ENCODE measurements around the gene CLEC2A. TPM values are rescaled to one million over a fixed set of nuclear protein-coding genes. Genes with fewer than 3 reads are reported as not detected.
"Not testable (repeated sequence)": the region's sequence is repeated elsewhere in the genome, so short reads cannot be mapped to it uniquely, and the experiment has no call there.

Gene CLEC2A
- total RNA-seq, 1 donor from 2014 or later: not detected

DNA sequence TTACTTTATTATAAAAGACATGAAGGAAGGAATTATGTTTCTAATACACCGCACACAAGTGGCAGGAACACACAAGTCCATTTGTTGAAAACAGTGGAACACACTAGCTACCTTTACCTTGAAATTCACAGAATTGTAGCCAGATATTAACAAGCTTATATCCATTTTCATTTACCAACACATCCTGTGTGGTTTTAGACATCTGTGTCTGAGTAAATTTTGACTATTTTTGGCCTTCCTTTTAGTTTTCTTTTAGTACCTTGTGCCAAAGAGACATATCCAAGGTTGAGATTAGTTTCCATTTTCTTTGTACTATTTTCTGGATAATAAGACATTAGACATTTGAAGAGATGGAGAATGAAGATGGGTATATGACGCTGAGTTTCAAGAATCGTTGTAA lies 50.9 kb downstream of the CLEC2A start, which contains the start of gene KLRF2:
TSS of gene KLRF2 (plus strand) at position 244 of the 400 bp plus-strand sequence. CDS start at position 351, 107 bp downstream.
- DNase-seq (ENCODE audit: low spot score): no peak

- no peak for DNase-seq (ENCODE audit: low spot score)
These were observed 51.6 kb downstream of the CLEC2A start for GRCh38 chr12:9880532-9881078.

DNA sequence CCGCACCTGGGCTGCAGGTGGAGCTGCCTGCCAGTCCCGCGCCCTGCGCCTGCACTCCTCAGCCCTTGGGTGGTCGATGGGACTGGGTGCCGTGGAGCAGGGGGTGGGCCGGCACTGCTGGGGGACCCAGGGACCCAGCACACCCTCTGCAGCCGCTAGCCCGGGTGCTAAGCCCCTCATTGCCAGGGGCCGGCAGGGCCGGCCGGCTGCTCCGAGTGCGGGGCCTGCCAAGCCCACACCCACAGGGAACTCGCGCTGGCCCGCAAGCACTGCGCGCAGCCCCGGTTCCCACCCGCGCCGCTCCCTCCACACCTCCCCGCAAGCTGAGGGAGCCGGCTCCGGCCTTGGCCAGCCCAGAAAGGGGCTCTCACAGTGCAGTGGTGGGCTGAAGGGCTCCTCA lies 56.0 kb downstream of the CLEC2A start:
- not testable (repeated sequence) for DNase-seq (ENCODE audit: low spot score)

DNA sequence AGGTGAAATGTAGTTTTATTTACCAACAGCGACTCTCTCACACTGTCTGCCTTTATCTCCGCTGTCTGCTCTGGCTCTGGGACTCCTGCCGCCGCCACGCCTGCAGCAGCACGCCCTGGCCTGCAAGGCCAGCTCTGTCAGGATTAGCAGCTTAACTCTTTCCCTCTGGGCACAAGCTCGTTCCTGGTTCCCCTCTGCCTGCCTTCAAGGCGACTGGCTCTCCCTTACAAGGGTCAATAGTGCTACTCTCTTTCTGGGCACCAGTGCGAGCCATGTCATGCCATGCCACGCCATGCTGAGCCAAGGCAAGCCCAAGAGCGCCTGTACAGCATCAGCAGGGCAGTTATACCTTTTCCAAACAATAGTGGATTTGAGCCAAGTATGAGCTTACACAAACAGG lies 59.4 kb downstream of the CLEC2A start:
- DNase-seq (ENCODE audit: low spot score): peak; percentile 70

GRCh38 chr12:9872162-9872561 lies 60.0 kb downstream of the CLEC2A start:
- DNase-seq (ENCODE audit: low spot score): no peak

GRCh38 chr12:9870286-9870866 lies 61.8 kb downstream of the CLEC2A start:
- DNase-seq (ENCODE audit: low spot score): no peak

DNA sequence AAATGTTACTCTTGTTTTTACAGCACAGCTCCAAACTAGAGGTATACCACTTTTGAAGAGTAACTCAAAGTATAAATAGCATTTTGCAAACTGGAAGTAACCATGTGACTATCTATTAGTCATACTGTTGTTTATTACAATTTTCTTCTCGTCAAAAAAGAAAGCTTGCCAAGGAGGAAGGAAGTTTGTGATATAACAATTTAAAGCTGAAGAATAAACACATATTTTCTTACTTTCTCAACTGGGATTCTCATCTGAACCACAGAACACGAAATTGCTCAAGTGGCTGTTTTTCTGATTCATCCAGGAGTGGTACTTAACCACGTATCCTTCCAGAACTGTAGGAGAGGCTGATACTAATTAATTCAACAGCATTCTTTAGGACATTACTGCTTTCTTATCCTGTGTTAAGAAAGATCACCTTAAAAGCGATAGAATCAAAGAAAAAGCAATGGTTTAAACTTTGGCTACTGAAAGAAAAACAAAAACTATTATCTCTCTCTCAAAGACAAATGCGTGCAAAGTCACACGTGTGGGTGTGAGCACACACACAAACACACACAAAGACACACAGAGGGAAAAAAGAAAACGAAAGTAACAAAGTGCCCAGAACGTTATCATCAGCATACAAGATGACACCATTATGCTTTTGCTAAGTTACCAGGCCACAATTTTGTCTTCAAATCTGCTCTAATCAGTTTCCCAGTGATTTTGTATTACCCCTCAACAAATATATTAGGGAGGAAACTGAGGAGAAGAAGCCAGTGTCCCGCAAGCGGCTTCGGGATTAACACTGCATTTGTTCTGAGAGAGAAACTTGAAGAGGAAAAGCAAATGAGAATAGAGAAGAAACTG lies 62.6 kb downstream of the CLEC2A start, which contains the start of gene CLEC2B:
TSS of gene CLEC2B (minus strand) at position 48 of the 855 bp plus-strand sequence.
- no peak for DNase-seq (ENCODE audit: low spot score)

DNA sequence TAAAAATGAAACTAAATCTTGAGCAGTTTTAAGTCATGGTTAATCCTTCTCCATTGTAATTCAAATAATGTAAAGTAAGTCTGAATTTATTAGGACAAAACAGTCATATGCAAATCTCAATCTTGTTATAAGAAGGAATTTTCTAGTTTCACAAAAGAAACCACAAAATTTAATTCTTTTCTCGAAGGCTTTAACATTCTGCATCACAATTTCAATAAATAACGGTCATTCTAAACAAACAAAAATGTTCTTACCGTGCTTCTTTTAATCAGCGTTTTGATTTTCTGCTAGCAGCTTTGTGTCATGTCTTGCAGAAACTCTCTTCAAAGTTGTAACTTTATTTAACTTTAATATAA lies 63.2 kb downstream of the CLEC2A start:
- DNase-seq (ENCODE audit: low spot score): no peak

DNA sequence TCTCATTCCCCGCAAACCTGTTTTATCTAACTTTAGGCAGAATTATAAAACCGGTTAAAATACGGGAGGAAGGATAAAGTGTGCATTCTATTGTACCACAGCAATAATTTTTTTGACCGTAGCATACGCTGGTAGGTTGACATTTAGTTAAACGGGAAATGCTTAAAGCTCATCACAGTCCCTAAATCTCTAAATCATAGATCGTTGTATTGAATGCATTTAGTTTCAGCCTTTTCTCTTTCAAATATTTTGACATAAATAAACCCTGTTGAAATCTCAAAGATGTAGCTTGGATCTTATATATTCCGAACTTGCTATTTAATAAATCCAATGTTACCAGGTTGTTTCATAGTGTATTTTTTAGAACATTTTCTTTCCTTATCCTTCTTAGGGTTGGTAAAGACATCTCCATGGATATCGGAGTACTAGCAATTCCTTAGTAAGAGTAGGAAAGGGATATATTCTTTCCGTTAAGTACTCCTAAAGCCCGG lies 63.8 kb downstream of the CLEC2A start:
- DNase-seq (ENCODE audit: low spot score): no peak

DNA sequence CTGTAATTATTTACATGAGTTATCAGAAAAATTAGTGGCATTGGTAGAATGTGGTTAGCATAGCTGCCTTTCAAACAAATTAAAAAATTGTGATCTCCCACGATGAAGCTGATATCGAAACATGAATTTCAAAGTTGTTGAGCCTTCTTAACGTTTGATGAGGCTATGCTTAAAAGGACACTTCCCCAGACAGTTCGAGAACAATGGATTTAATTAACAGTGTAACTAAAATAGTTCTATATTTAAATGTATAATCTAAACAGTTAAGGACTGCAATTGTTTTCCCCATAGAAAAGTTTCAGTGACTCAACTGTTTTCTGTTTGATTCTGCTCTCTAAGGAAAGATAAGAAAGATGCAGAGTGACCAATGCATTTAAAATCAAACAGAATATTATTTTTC lies 64.6 kb downstream of the CLEC2A start:
- no peak for DNase-seq (ENCODE audit: low spot score)

DNA sequence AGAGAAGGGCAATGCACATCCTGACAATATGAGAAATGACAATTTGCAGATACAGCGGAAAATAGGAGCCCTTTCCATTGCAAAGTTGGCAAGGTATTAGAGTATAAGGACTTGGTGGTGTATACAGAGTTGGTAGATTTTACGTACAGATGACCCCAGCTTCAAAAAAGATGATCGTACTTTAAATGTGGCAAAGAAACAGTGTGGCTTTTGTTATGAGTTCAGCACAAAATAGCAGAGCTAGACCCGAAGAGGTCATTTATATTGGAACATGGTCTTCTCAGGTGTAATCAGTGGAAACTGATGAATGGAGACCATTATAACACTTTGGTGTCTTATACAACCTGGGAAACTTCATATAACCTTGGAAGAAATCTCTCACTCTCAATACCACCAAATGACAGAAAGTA lies 65.3 kb downstream of the CLEC2A start:
- DNase-seq (ENCODE audit: low spot score): no peak

GRCh38 chr12:9864913-9865675 lies 67.1 kb downstream of the CLEC2A start:
- DNase-seq (ENCODE audit: low spot score): no peak

Other genes with a start within 250 kb of the CLEC2A start
- gene CLECL1, start 199.3 kb downstream of the CLEC2A start, total RNA-seq: 0.91 TPM
- 10.7 TPM for gene CD69, start 171.5 kb downstream of the CLEC2A start, total RNA-seq
- gene KLRF1, start 104.9 kb downstream of the CLEC2A start, total RNA-seq: 0.42 TPM
- gene CLEC2B, start 63.0 kb downstream of the CLEC2A start, total RNA-seq: 8.7 TPM
- gene KLRF2, start 50.9 kb downstream of the CLEC2A start, total RNA-seq: not detected
- gene CLEC12A, start 39.0 kb upstream of the CLEC2A start, total RNA-seq: 2.3 TPM
- not detected for gene CLEC1B, start 66.8 kb upstream of the CLEC2A start, total RNA-seq
- gene CLEC12B, start 78.3 kb upstream of the CLEC2A start, total RNA-seq: not detected
- 0.57 TPM for gene CLEC9A, start 98.3 kb upstream of the CLEC2A start, total RNA-seq
- gene CLEC1A, start 166.6 kb upstream of the CLEC2A start, total RNA-seq: 5.4 TPM
- gene CLEC7A, start 197.8 kb upstream of the CLEC2A start, total RNA-seq: 9.0 TPM
- gene OLR1, start 239.8 kb upstream of the CLEC2A start, total RNA-seq: 3.4 TPM
- gene TMEM52B, start 246.7 kb upstream of the CLEC2A start, total RNA-seq: 0.18 TPM

All from ureter (tissue), 1 donor.